ENCODE results near the gene KCNMA1.

DNA sequence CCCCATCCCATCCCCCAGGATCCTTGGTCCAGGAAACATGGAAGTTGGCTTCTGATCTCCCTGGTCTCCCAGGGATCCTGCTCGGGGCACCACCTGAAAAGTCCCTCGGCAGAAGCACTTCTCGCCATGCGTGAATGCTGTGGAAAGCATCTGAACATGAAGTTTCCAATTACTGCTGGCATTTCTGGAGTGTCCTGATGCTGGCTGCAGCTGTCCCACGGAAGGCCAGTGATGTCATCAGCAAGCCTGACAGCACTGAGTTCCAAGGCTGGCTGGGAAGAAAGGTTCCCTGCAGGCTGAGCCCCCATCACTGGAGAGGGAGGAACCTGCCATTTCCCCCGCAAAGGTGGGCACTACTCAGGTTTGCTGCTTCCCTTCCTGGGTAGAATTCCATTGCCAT lies 71.4 kb downstream of the KCNMA1 start:
- TF ChIP-seq, protein P1, sequence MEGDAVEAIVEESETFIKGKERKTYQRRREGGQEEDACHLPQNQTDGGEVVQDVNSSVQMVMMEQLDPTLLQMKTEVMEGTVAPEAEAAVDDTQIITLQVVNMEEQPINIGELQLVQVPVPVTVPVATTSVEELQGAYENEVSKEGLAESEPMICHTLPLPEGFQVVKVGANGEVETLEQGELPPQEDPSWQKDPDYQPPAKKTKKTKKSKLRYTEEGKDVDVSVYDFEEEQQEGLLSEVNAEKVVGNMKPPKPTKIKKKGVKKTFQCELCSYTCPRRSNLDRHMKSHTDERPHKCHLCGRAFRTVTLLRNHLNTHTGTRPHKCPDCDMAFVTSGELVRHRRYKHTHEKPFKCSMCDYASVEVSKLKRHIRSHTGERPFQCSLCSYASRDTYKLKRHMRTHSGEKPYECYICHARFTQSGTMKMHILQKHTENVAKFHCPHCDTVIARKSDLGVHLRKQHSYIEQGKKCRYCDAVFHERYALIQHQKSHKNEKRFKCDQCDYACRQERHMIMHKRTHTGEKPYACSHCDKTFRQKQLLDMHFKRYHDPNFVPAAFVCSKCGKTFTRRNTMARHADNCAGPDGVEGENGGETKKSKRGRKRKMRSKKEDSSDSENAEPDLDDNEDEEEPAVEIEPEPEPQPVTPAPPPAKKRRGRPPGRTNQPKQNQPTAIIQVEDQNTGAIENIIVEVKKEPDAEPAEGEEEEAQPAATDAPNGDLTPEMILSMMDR (IDR thresholded peaks at IDR 0.05): no peak
- no peak for TF ChIP-seq POLR2AphosphoS5 (IDR thresholded peaks at IDR 0.05)
- no peak for TF ChIP-seq POLR2A (IDR thresholded peaks at IDR 0.05)
